ENCODE results near the gene ATP6V1E1. TPM values are rescaled to one million over a fixed set of nuclear protein-coding genes. Genes with fewer than 3 reads are reported as not detected.

Gene ATP6V1E1
- total and polyA plus RNA-seq, 9 of the 15 experiments (the other 6 are each of a cell fraction or from before 2014, with no cell fraction given) = 122 to 249 (median 179) TPM

DNA sequence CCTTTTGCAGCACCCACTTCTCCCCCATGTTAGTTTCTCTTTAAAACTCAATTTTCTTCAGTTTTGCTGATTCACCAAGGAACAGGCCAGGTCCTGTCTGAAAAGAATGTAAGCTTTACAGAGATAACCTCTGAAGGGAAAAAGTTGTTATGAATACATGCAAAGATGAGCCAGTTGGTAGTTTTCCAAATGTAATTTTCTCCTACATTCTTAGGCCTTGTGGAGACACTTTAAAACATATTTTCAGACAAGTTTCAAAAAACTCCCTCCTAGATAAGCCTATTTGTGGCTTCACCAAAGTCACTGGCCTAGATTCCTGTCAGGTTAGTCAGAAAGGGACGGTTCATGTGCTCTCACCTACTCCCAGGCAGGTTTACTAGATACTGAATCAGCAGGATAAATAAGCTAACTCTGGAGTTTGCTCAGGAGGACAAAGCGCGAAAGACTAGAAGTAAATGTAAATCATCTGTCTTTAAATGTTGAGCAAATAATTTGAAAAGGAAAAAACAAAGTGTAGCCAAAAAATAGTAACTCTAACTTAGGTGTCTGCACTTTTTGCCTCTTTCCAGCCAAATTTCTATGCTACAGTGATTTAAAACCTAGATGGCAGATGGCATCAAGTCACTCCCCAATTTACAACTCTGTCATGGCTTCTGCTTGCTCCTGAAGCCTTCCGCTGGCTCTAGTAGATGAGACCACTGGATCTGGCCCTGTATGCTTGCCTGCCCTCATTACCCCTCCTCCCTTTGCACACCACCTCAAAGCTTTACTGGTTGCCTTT is 4.9 kb upstream of the ATP6V1E1 start (continued):
- TF ChIP-seq BRD9 (IDR thresholded peaks at IDR 0.05; ENCODE audit: low read depth, partially characterized antibody) (peak; percentile 87), TARDBP (IDR thresholded peaks at IDR 0.05) (0 out of 2 replicates have a peak, but pooled peaks have one; percentile 15), YY1 (IDR thresholded peaks at IDR 0.05; ENCODE audit: borderline replicate concordance in 1 of 3, control insufficient read depth in 1 of 3, extremely low read depth in 1 of 3, insufficient read depth in 3 of 3, insufficient read length in 1 of 3, insufficient replicate concordance in 2 of 3, low read depth in 1 of 3, low read length in 2 of 3) (peak in 1 of 3 experiments; percentile 41), MCM5 (IDR thresholded peaks at IDR 0.05; ENCODE audit: low read depth) (no peak), CBX1 (IDR thresholded peaks at IDR 0.05; ENCODE audit: low read depth) (no peak), SRF (CRISPR knock-in tag; IDR thresholded peaks at IDR 0.05) (no peak), POLR2A (conservative IDR thresholded peaks at IDR 0.05) (peak; percentile 41; the same call in 1 of the 2 replicates), ZNF24 (IDR thresholded peaks at IDR 0.05) (peak; percentile 50)
- TF ChIP-seq, protein P1, sequence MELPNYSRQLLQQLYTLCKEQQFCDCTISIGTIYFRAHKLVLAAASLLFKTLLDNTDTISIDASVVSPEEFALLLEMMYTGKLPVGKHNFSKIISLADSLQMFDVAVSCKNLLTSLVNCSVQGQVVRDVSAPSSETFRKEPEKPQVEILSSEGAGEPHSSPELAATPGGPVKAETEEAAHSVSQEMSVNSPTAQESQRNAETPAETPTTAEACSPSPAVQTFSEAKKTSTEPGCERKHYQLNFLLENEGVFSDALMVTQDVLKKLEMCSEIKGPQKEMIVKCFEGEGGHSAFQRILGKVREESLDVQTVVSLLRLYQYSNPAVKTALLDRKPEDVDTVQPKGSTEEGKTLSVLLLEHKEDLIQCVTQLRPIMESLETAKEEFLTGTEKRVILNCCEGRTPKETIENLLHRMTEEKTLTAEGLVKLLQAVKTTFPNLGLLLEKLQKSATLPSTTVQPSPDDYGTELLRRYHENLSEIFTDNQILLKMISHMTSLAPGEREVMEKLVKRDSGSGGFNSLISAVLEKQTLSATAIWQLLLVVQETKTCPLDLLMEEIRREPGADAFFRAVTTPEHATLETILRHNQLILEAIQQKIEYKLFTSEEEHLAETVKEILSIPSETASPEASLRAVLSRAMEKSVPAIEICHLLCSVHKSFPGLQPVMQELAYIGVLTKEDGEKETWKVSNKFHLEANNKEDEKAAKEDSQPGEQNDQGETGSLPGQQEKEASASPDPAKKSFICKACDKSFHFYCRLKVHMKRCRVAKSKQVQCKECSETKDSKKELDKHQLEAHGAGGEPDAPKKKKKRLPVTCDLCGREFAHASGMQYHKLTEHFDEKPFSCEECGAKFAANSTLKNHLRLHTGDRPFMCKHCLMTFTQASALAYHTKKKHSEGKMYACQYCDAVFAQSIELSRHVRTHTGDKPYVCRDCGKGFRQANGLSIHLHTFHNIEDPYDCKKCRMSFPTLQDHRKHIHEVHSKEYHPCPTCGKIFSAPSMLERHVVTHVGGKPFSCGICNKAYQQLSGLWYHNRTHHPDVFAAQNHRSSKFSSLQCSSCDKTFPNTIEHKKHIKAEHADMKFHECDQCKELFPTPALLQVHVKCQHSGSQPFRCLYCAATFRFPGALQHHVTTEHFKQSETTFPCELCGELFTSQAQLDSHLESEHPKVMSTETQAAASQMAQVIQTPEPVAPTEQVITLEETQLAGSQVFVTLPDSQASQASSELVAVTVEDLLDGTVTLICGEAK (IDR thresholded peaks at IDR 0.05) = no peak
- TF ChIP-seq, protein P1 (CRISPR knock-in tag; IDR thresholded peaks at IDR 0.05) = no peak
- TF ChIP-seq, protein P2, sequence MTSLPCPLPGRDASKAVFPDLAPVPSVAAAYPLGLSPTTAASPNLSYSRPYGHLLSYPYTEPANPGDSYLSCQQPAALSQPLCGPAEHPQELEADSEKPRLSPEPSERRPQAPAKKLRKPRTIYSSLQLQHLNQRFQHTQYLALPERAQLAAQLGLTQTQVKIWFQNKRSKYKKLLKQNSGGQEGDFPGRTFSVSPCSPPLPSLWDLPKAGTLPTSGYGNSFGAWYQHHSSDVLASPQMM (CRISPR knock-in tag; IDR thresholded peaks at IDR 0.05) = no peak
- TF ChIP-seq, protein P3, sequence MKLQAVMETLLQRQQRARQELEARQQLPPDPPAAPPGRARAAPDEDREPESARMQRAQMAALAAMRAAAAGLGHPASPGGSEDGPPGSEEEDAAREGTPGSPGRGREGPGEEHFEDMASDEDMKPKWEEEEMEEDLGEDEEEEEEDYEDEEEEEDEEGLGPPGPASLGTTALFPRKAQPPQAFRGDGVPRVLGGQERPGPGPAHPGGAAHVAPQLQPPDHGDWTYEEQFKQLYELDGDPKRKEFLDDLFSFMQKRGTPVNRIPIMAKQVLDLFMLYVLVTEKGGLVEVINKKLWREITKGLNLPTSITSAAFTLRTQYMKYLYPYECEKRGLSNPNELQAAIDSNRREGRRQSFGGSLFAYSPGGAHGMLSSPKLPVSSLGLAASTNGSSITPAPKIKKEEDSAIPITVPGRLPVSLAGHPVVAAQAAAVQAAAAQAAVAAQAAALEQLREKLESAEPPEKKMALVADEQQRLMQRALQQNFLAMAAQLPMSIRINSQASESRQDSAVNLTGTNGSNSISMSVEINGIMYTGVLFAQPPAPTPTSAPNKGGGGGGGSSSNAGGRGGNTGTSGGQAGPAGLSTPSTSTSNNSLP (IDR thresholded peaks at IDR 0.05; ENCODE audit: borderline replicate concordance, low read depth, low read length) = no peak
